IPS-15b (cell line): Measurements from ENCODE around the gene BLOC1S6.

ENCODE experiments used
- H3K27me3 ChIP-seq: one replicate; pipeline ENCODE4 v1.6.1; 2013; ENCODE audit warnings: low read length; ENCODE audit not compliant: control insufficient read depth, insufficient read depth
- H3K36me3 ChIP-seq: one replicate; pipeline ENCODE4 v1.6.1; 2013; ENCODE audit warnings: low read length; ENCODE audit not compliant: control insufficient read depth, insufficient read depth
- H3K4me1 ChIP-seq: one replicate; pipeline ENCODE4 v1.6.1; 2013; ENCODE audit warnings: mild to moderate bottlenecking, low read length; ENCODE audit not compliant: control insufficient read depth, insufficient read depth
- H3K4me3 ChIP-seq: one replicate; pipeline ENCODE4 v1.5.1; 2013; ENCODE audit warnings: low read depth, low read length
- H3K9ac ChIP-seq: one replicate; pipeline ENCODE4 v1.6.1; 2013; ENCODE audit warnings: low read depth, mild to moderate bottlenecking, low read length
- H3K9me3 ChIP-seq: one replicate; pipeline ENCODE4 v1.6.1; 2013; ENCODE audit warnings: mild to moderate bottlenecking, low read length; ENCODE audit not compliant: control insufficient read depth, insufficient read depth

The BLOC1S6 gene

DNA sequence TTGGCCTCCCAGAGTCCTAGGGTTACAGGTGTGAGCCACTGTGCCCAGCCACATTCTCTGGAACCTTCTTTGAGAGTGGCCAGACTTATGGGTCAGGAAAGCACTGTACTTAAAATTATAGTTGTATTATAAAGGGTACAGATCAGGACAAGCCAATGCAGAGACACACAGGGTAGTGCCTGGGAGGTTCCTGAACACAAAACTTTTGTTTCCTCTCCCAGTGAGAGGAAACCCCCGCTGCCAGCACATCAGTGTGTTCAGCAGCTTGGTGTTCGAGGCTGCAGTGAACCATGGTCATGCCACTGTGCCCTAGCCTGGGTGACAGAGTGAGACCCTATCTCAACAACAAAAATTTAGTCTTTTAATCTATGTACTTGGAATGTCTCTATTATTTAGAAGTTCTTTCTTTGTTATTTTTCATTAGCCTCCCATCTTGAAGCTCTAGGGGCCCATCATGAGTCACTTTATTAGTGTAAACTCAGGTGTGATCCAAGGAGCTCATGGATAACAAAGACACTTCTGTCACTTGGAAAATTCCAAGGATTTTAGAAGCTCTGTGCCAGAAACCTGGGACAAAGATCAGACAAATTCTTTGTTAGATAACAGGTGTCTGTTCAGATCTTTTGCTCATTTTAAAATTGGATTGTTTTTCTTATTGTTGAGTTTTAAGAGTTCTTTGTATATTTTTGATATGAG, 7.8 kb downstream of the BLOC1S6 start:
- H3K27me3 ChIP-seq, result no peaks in the 10 kb centered on the region
- H3K4me3 ChIP-seq, result no peak overlapping the region
- no peaks in the 10 kb centered on the region for H3K4me1 ChIP-seq
- no peak overlapping the region for H3K9ac ChIP-seq
- no peaks in the 10 kb centered on the region for H3K36me3 ChIP-seq
- H3K9me3 ChIP-seq, result no peaks in the 10 kb centered on the region

DNA sequence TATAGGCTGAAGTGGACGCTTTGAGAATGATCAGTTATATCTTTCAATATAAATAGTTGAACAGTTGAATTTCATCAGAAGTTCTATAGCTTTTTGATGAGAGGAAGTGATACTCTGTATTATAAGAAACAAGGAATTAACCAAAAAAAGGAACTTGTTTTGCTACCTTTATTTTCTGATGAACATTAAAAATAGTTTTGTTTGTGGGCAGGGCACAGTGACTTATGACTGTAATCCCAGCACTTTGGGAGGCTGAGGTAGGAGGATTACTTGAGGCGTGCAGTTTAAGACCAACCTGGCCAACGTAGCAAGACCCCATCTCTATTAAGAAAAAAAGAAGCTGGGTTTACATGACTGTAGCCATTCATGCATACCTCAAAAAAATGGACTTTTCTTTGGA, 16.7 kb downstream of the BLOC1S6 start:
- no peak overlapping the region for H3K4me3 ChIP-seq
- no peaks in the 10 kb centered on the region for H3K36me3 ChIP-seq
- H3K9me3 ChIP-seq, result no peaks in the 10 kb centered on the region

DNA sequence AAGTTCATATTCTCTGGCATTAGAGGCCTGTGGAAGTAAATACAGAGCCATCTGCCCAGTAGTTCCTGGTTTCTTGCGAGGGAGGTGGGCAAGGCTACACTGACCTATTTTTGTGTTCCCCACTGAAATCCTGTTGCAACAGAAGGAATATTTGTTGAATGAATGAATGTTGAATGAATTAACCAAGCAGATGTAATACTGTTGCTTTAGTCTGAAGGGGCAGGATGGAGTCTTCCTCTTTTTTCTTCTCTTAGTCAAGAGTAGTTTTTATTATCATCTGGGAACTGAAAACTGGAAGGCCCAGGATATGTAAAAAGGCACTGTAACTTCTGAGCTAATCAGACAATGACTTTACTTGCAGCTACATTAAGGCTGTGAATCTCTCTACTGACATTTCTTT, 17.1 kb downstream of the BLOC1S6 start:
- no peaks in the 10 kb centered on the region for H3K9me3 ChIP-seq
- no peak overlapping the region for H3K4me3 ChIP-seq
- no peaks in the 10 kb centered on the region for H3K36me3 ChIP-seq
- no peaks in the 10 kb centered on the region for H3K4me1 ChIP-seq
- no peaks in the 10 kb centered on the region for H3K27me3 ChIP-seq
- no peak overlapping the region for H3K9ac ChIP-seq

More for the DNA sequence above, 16.7 kb downstream of the BLOC1S6 start:
- H3K27me3 ChIP-seq, result no peaks in the 10 kb centered on the region
- H3K9ac ChIP-seq, result no peak overlapping the region
- no peaks in the 10 kb centered on the region for H3K4me1 ChIP-seq

DNA sequence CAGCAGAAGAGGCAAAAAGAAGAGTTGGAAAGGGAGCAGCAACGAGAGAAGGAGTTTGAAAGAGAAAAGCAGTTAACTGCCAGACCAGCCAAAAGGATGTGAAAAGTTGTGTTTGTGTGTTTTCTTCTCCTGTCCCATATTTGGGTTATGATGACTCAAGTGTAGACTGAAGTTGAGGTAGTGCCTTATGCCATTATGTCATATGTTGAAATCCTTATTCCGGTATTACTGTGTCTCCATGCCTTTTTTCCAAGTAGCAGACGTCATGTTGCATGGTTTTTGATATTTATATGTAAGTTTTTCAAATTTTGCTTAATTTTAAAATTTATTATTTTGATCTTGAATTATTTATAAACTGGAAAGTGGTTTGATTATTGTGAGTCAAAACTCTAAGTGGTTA, 19.2 kb downstream of the BLOC1S6 start:
- no peak overlapping the region for H3K9ac ChIP-seq
- H3K9me3 ChIP-seq, result no peaks in the 10 kb centered on the region
- H3K4me3 ChIP-seq, result no peak overlapping the region
- H3K4me1 ChIP-seq, result no peaks in the 10 kb centered on the region
- no peaks in the 10 kb centered on the region for H3K27me3 ChIP-seq
- H3K36me3 ChIP-seq, result no peaks in the 10 kb centered on the region

DNA sequence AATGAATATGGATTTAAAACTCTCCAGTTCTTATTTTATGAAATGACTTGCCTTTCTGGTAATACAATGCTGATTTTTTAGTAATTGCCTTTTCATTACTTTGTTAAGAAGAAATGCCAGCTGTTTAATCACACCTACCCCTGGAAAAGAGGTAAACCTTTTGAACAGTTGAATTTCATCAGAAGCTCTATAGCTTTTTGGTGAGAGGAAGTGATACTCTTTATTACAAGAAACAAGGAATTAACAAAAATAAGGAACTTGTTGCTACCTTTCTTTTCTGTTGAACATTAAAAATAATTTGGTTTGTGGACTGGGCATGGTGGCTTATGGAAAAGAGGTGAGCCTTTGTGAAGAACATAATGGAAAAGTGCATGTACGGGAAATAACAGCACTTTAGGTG, 19.7 kb downstream of the BLOC1S6 start:
- H3K4me3 ChIP-seq, result no peak overlapping the region
- no peaks in the 10 kb centered on the region for H3K27me3 ChIP-seq
- H3K9ac ChIP-seq, result no peak overlapping the region
- H3K9me3 ChIP-seq, result no peaks in the 10 kb centered on the region
- H3K4me1 ChIP-seq, result no peaks in the 10 kb centered on the region
- no peaks in the 10 kb centered on the region for H3K36me3 ChIP-seq

DNA sequence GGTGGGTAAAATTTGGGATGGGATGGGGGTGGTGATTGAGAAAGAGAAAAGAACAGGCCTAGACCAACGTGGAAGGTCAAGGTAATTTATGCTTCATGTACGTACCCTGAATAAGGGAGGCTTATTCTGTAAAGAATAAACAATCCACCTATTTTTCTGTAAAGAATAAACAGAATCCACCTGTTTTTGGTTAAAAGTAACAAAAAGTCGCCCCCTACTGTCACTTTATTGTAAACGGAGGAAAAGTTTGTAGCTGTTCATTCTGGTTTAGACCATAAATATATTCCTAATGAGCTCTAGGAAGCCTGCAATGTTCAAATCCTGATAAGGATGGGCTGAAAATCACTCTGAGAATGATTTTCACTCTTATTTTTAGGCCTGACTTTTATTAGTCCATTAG, 24.1 kb downstream of the BLOC1S6 start:
- H3K4me3 ChIP-seq, result no peak overlapping the region
- no peaks in the 10 kb centered on the region for H3K27me3 ChIP-seq
- H3K9ac ChIP-seq, result no peak overlapping the region
- no peaks in the 10 kb centered on the region for H3K4me1 ChIP-seq
- no peaks in the 10 kb centered on the region for H3K36me3 ChIP-seq
- H3K9me3 ChIP-seq, result no peaks in the 10 kb centered on the region

DNA sequence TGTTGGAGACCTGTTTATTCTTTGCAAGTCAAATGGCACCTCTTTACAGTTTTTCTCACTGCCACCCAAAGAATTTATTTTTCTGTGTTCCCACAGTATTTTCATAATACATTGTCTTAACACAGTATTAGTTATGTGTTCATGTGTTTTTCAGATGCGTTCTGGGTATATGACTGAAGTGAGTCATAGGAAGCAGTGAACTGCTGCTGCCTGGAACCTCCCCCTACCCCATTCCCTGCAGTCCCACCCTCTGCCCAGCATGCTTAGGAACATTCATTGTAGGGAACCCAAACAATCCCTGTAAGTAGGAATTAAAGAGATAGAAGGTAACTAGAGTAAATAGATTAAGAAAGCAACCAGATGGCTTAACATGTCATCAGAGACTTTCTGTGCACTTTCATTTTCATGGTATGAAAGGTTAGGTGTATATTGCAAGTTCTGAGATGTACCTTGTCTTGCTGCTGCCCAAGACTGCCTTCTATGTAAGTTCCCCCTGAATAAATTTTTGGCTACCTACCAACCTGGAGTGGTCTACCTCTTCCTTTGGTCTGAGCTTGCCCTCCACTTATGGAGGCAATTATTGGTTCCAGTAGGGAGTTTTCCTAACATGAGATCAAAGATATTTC, 25.7 kb downstream of the BLOC1S6 start:
- no peaks in the 10 kb centered on the region for H3K36me3 ChIP-seq
- H3K27me3 ChIP-seq, result no peaks in the 10 kb centered on the region
- H3K4me3 ChIP-seq, result no peak overlapping the region

DNA sequence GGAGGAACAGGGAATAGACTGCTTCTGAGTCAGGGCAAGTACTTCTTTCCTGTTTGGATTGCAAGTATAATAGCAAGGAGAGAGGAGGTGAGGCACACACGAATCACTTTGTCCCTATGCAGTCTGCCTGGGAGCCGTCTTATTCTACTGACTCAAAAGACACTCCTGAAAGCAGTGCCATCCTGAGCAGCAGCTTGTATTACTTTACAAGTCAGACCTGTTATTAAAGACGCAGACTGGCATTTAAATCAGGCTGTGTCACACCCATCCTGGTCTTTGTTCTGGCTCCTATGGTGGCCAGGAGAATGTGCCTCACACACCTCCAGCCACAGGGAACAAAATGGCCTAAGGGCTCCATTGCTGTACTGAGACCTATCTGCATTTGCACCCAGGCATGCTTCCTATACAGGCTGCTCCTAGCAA, 29.7 kb downstream of the BLOC1S6 start:
- H3K36me3 ChIP-seq, result no peaks in the 10 kb centered on the region
- H3K4me3 ChIP-seq, result no peak overlapping the region
- H3K9me3 ChIP-seq, result no peaks in the 10 kb centered on the region
- H3K27me3 ChIP-seq, result no peaks in the 10 kb centered on the region
- H3K4me1 ChIP-seq, result no peaks in the 10 kb centered on the region
- no peak overlapping the region for H3K9ac ChIP-seq

More for the DNA sequence above, 25.7 kb downstream of the BLOC1S6 start:
- Histone ChIP-seq H3K9me3 (no peaks in the 10 kb centered on the region), H3K4me1 (no peaks in the 10 kb centered on the region), H3K9ac (no peak overlapping the region)

DNA sequence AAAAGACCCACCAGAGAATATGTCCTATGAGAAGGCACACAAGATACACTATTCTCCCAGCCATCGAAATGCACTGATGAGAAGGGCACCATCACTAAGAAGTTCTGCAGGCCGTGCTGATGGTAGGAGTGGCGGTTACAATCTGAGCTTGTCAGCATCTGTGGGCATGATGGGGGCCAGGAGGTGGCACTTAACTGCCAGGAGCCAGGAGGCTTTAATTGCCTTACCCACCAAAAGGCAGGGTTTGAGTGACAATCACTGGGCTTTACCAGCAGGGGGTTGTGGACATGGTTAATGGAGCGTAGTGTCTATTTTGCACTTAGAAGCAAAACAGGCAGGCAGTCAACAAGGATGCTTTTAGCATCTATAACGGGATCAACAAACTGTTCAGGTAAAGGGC, 31.6 kb downstream of the BLOC1S6 start:
- Histone ChIP-seq H3K36me3 (no peaks in the 10 kb centered on the region), H3K4me3 (no peak overlapping the region), H3K4me1 (no peaks in the 10 kb centered on the region), H3K27me3 (no peaks in the 10 kb centered on the region), H3K9ac (no peak overlapping the region), H3K9me3 (no peaks in the 10 kb centered on the region)

DNA sequence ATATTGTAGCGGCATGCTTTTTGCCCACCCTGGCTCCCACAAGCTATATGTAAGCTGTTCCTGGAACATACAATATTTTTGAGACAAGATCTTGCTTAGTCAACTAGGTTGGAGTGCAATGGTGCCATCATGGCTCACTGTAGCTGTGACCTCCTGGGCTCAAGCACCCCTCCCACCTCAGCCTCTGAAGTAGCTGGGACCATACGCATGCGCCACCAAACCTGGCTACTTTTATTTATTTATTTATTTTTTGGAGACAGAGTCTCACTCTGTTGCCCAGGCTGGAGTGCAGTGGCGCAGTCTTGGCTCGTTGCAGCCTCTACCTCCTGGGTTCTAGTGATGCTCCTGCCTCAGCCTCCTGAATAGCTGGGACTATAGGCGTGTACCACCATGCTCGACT, 41.0 kb downstream of the BLOC1S6 start:
- Histone ChIP-seq H3K9ac (no peak overlapping the region), H3K27me3 (peaks cover 8% of the 10 kb centered on the region), H3K4me3 (no peak overlapping the region), H3K9me3 (no peaks in the 10 kb centered on the region), H3K36me3 (no peaks in the 10 kb centered on the region), H3K4me1 (no peaks in the 10 kb centered on the region)

DNA sequence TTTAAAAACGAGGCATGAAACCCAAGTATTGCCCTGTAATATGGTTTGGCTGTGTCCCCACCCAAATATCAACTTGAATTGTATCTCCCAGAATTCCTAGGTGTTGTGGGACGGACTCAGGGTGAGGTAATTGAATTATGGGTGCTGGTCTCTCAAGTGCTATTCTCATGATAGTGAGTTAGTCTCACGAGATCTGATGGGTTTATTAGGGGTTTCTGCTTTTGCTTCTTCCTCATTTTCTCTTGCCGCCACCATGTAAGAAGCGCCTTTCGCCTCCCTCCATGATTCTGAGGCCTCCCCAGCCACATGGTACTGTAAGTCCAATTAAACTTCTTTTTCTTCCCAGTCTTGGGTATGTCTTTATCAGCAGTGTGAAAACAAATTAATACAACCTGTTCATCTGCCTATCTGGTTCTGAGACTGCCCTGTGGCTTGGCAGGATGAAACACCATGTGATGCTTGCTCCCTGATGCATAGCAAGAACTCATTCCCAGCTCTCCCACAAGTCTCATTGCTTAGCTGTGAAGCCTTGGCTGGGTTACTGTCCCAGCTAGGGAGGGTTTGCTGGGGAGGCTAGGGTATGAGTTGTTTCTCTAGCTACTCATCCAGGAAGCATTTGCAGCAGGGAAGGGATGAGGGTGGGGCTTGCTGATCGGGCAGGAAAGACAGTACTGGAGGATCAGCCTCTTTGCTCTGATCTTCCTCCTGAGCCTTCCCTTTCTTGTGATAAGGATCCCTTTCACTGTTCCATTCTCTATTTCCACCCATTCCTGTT, 43.9 kb downstream of the BLOC1S6 start:
- Histone ChIP-seq H3K27me3 (peaks cover 27% of the 10 kb centered on the region), H3K36me3 (no peaks in the 10 kb centered on the region), H3K4me3 (no peak overlapping the region), H3K9ac (no peak overlapping the region), H3K9me3 (no peaks in the 10 kb centered on the region), H3K4me1 (peaks cover 2% of the 10 kb centered on the region)

DNA sequence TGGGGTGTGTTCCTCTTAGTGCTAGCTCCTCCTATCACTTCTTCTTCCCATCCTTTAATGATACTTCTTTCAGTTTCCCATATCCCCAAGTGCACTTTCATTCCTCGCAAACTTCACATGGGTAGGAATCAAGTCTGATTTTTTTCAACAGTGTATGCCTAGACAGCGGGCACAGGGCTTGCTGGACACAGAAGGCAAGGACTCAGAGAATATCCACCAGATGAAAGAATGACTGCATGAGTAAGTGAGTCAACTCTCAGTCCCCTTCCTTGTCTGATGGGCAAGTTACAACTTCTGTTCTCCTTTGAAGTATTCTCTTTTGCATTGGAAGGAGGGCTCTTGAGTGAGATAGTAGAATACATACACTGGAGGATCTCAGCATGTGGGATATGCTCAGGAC, 44.6 kb downstream of the BLOC1S6 start:
- Histone ChIP-seq H3K9ac (no peak overlapping the region), H3K4me1 (peaks cover 2% of the 10 kb centered on the region), H3K27me3 (peaks cover 34% of the 10 kb centered on the region), H3K36me3 (no peaks in the 10 kb centered on the region), H3K4me3 (no peak overlapping the region), H3K9me3 (no peaks in the 10 kb centered on the region)
